A172 (cell line): ENCODE measurements around the gene PRPF39. TPM values are rescaled to one million over a fixed set of nuclear protein-coding genes. Genes with fewer than 3 reads are reported as not detected.
"Not testable (repeated sequence)": the region's sequence is repeated elsewhere in the genome, so short reads cannot be mapped to it uniquely, and the experiment has no call there.

Experiments
- DNase-seq: peaks from one replicate; pipeline ENCODE4 v3.0.0-alpha.2; 2015; ENCODE audit warnings: low spot score
- total RNA-seq: library from RNA; depleted of rRNA; stranded (reverse); fragments of >200 nt; shearing (Covaris generic); gene quantifications from 2 replicates; pipeline ENCODE4 v1.2.3, GENCODE V29; 2014; rRNA removed

The PRPF39 gene
- total RNA-seq, 1 experiment from 2014 or later: 20.0 TPM

GRCh38 chr14:45136399-45136798, 52.5 kb downstream of the PRPF39 start:
- no peak for DNase-seq

- no peak for DNase-seq
These were observed 56.8 kb downstream of the PRPF39 start for GRCh38 chr14:45140661-45141187.

GRCh38 chr14:45142083-45142482, 58.2 kb downstream of the PRPF39 start:
- not testable (repeated sequence) for DNase-seq

- DNase-seq: no peak
These were observed 60.7 kb downstream of the PRPF39 start for GRCh38 chr14:45144658-45145057.

- no peak for DNase-seq
These were observed 61.3 kb downstream of the PRPF39 start for GRCh38 chr14:45145214-45145613.

- DNase-seq: no peak
These were observed 65.7 kb downstream of the PRPF39 start for GRCh38 chr14:45149602-45150001.

- DNase-seq: no peak
These were observed 66.5 kb downstream of the PRPF39 start for GRCh38 chr14:45150386-45150890.

GRCh38 chr14:45156067-45156466, 72.2 kb downstream of the PRPF39 start:
- DNase-seq: no peak

Other genes starting within 250 kb of the PRPF39 start
- gene KLHL28, start 122.2 kb upstream of the PRPF39 start, total RNA-seq: 2.7 and 2.8 TPM in 2 replicates
- gene TOGARAM1, start 121.9 kb upstream of the PRPF39 start, total RNA-seq: 7.1 and 7.7 TPM in 2 replicates
- gene FKBP3, start 50.4 kb downstream of the PRPF39 start, total RNA-seq: 70.3 and 87.9 TPM in 2 replicates
- 4.3 and 8.4 TPM in 2 replicates for gene FANCM, start 51.8 kb downstream of the PRPF39 start, total RNA-seq
- gene MIS18BP1, start 169.1 kb downstream of the PRPF39 start, total RNA-seq: 31.8 and 43.4 TPM in 2 replicates